B cell (primary cell): Measurements from ENCODE around the gene TM9SF4. TPM values are rescaled to one million over a fixed set of nuclear protein-coding genes. Genes with fewer than 3 reads are reported as not detected.

Experiments used
- ATAC-seq: fragments of 200-7000 bp; cut with Tn5 transposase; one replicate; pipeline ENCODE4 v1.10.0; 2021; ENCODE audit warnings: low read depth, mild to moderate bottlenecking, moderate number of reproducible peaks, moderate library complexity
- CTCF ChIA-PET: fragments of 350-600 bp; sonication (Branson Sonifier 250); formaldehyde crosslinking; loops from one replicate; lab custom pipeline; 2021; ENCODE audit warnings: antibody characterized with exemption, inconsistent platforms; lab: Charles Lee
- POLR2A ChIA-PET: fragments of 350-600 bp; sonication (Branson Sonifier 250); formaldehyde crosslinking; loops from one replicate; lab custom pipeline; 2021; ENCODE audit warnings: antibody characterized with exemption; lab: Charles Lee
- DNase-seq: peaks from one replicate; pipeline ENCODE4 v3.0.0; 2013
- H2AFZ ChIP-seq: 2 replicates; pipeline ENCODE4 v1.6.1; 2012; ENCODE audit warnings: mild to moderate bottlenecking, low read depth, low read length; ENCODE audit not compliant: insufficient read depth, poor library complexity, severe bottlenecking
- H3K27ac ChIP-seq, 2 donors: 1 replicate in 1 of 2; 2 replicates in 1 of 2; pipeline ENCODE4 v1.5.1; 2012 to 2013; ENCODE audit warnings: low read length in 2 of 2, mild to moderate bottlenecking in 2 of 2, moderate library complexity in 1 of 2
- H3K27me3 ChIP-seq, 4 experiments: fragments of 200-600 bp in 1 of 4; sonication (generic) in 1 of 4; replicated peaks in 1 of 4; 1 replicate in 2 of 4; 2 replicates in 2 of 4; pipeline versions ENCODE4 v1.6.1 to v1.7.0; 2013 to 2016; ENCODE audit warnings: low read length in 3 of 4, mild to moderate bottlenecking in 2 of 4, mixed read lengths in 1 of 4, moderate library complexity in 1 of 4; ENCODE audit not compliant: insufficient read depth in 4 of 4, control insufficient read depth in 3 of 4; ENCODE audit errors: control extremely low read depth in 1 of 4
- H3K36me3 ChIP-seq, 2 experiments: replicated peaks in 1 of 2; 1 replicate in 1 of 2; 2 replicates in 1 of 2; pipeline versions ENCODE4 v1.6.1 to v1.7.1; 2013; ENCODE audit warnings: low read length in 1 of 2; ENCODE audit not compliant: insufficient read depth in 2 of 2, control insufficient read depth in 1 of 2; ENCODE audit errors: control extremely low read depth in 1 of 2, extremely low read depth in 1 of 2
- H3K4me1 ChIP-seq, 2 donors: fragments of 200-600 bp in 1 of 2; sonication (generic) in 1 of 2; 1 replicate in 1 of 2; 2 replicates in 1 of 2; pipeline versions ENCODE4 v1.5.1 to v1.6.1; 2013 to 2017; ENCODE audit warnings: low read length in 2 of 2; ENCODE audit not compliant: control insufficient read depth in 2 of 2, insufficient read depth in 2 of 2
- H3K4me2 ChIP-seq: replicated peaks from 2 replicates; pipeline ENCODE3; 2012; ENCODE audit warnings: mild to moderate bottlenecking, low read depth, low read length; ENCODE audit not compliant: poor library complexity, severe bottlenecking
- H3K4me3 ChIP-seq, 5 experiments: fragments of 200-600 bp in 1 of 5; sonication (generic) in 1 of 5; 1 replicate in 3 of 5; 2 replicates in 2 of 5; pipeline versions ENCODE4 v1.5.1 to v1.7.0; 2011 to 2016; ENCODE audit warnings: low read length in 4 of 5, mild to moderate bottlenecking in 4 of 5, low read depth in 2 of 5, control low read depth in 1 of 5, moderate library complexity in 1 of 5; ENCODE audit not compliant: insufficient read depth in 1 of 5; ENCODE audit errors: control extremely low read depth in 1 of 5, extremely low read depth in 1 of 5
- H3K79me2 ChIP-seq: fragments of 200-600 bp; sonication (generic); one replicate; pipeline ENCODE4 v1.6.0; 2016; ENCODE audit warnings: low read length; ENCODE audit not compliant: control insufficient read depth, insufficient read depth
- H3K9ac ChIP-seq: fragments of 200-600 bp; sonication (generic); 2 replicates; pipeline ENCODE4 v1.6.1; 2017; ENCODE audit warnings: mild to moderate bottlenecking, low read length, moderate library complexity
- H3K9me3 ChIP-seq, 3 donors: one replicate each; pipeline versions ENCODE4 v1.6.1 to v1.7.1; 2013; ENCODE audit warnings: low read length in 2 of 3; ENCODE audit not compliant: control insufficient read depth in 2 of 3, insufficient read depth in 1 of 3; ENCODE audit errors: control extremely low read depth in 1 of 3
- H4K20me1 ChIP-seq: 2 replicates; pipeline ENCODE4 v1.6.0; 2012; ENCODE audit warnings: mild to moderate bottlenecking, low read length; ENCODE audit not compliant: insufficient read depth, control insufficient read depth, poor library complexity, severe bottlenecking
- H3K27ac Mint-ChIP-seq: one replicate; pipeline ENCODE4 v1.8.0; 2021; ENCODE audit warnings: mixed read lengths
- H3K27me3 Mint-ChIP-seq: one replicate; pipeline ENCODE4 v1.8.0; 2021; ENCODE audit warnings: mixed read lengths
- H3K4me1 Mint-ChIP-seq: one replicate; pipeline ENCODE4 v1.8.0; 2021; ENCODE audit warnings: mixed read lengths
- H3K4me3 Mint-ChIP-seq: one replicate; pipeline ENCODE4 v1.8.0; 2021; ENCODE audit warnings: mixed read lengths
- H3K9me3 Mint-ChIP-seq: one replicate; pipeline ENCODE4 v1.8.0; 2022; ENCODE audit warnings: mixed read lengths; ENCODE audit not compliant: insufficient read depth
- CTCF ChIP-seq: fragments of 200-600 bp; IDR thresholded peaks from one replicate; pipeline ENCODE4 v1.8.0; 2022; ENCODE audit warnings: antibody characterized with exemption, mild to moderate bottlenecking
- EZH2 ChIP-seq: IDR thresholded peaks from 2 replicates; pipeline ENCODE4 v1.6.1; 2012; ENCODE audit warnings: borderline replicate concordance, low read depth, mild to moderate bottlenecking, moderate library complexity, low read length; ENCODE audit not compliant: insufficient read depth, poor library complexity, severe bottlenecking
- WGBS: methylation state at CpG from one replicate; pipeline ENCODE4 v1.1.5; 2013; ENCODE audit warnings: missing lambda C conversion rate; ENCODE audit not compliant: insufficient coverage; 5-methylcytosine and 5-hydroxymethylcytosine counted together
- intact Hi-C: fragments of 100-400 bp; cut with micrococcal nuclease; formaldehyde crosslinking; loops from one replicate; pipeline ENCODE4 v1.10.0; 2022
- polyA plus RNA-seq: library from polyadenylated mRNA; depleted of rRNA; stranded (reverse); fragments of >200 nt; gene quantifications from 2 replicates; pipeline ENCODE4 v1.2.3, GENCODE V29; 2012
- total RNA-seq, 2 donors: library from RNA; stranded (reverse); fragments of 120-200 nt in 1 of 2; gene quantifications; 1 replicate in 1 of 2; 2 replicates in 1 of 2; pipeline versions ENCODE4 v1.2.3 to v1.2.4, GENCODE V29; 2013 to 2022

Gene TM9SF4
- total and polyA plus RNA-seq, 2 donors (not counting 1 experiment from before 2014, with no cell fraction given): 23.5 to 53.8 TPM

GRCh38 chr20:32209850-32210605 is 100.5 kb downstream of the TM9SF4 start:
- Mint-ChIP-seq H3K4me1 (peaks cover 50% of the 10 kb centered on the region), H3K27ac (peak overlapping the region; percentile 46), H3K4me3 (peak overlapping the region; percentile 87), H3K9me3 (no peaks in the 10 kb centered on the region), H3K27me3 (no peaks in the 10 kb centered on the region)
- Histone ChIP-seq H3K4me1 (peaks cover 30 to 33% of the 10 kb centered on the region in 2 donors), H3K79me2 (peaks cover 43% of the 10 kb centered on the region), H3K9me3 (no peaks in the 10 kb centered on the region), H3K9ac (no peak overlapping the region), H3K27ac (no peak overlapping the region), H4K20me1 (peaks cover 22% of the 10 kb centered on the region), H3K27me3 (no peaks in the 10 kb centered on the region), H2AFZ (no peak overlapping the region), H3K36me3 (peaks cover 0 to 14% of the 10 kb centered on the region in 2 experiments), H3K4me3 (no peak overlapping the region), H3K4me2 (no peak overlapping the region)
- ChIA-PET CTCF (no interaction called here), POLR2A (no interaction called here)
- no peak for ATAC-seq
- intact Hi-C loops: loop anchor here (10.0 kb wide), 1 partner anchor 165 kb away; no protein-coding TSS in a partner anchor
- 90% methylated on average over 8 of the region's 9 CpGs for WGBS
- DNase-seq: no peak
- TF ChIP-seq EZH2: no peak
- TF ChIP-seq CTCF: no peak

- H3K4me1 Mint-ChIP-seq: peaks cover 20% of the 10 kb centered on the region
- intact Hi-C loops: no loop called here
- Histone ChIP-seq H2AFZ (no peak overlapping the region), H3K4me1 (peaks cover 2 to 4% of the 10 kb centered on the region in 2 donors), H3K9ac (no peak overlapping the region), H3K27me3 (no peaks in the 10 kb centered on the region), H3K4me2 (no peak overlapping the region), H3K9me3 (no peaks in the 10 kb centered on the region), H3K79me2 (peaks cover 8% of the 10 kb centered on the region), H3K36me3 (peaks cover 0 to 51% of the 10 kb centered on the region in 2 experiments), H3K4me3 (no peak overlapping the region), H3K27ac (no peak overlapping the region), H4K20me1 (no peaks in the 10 kb centered on the region)
- no CpG with 5 or more reads among the region's 1 CpG for WGBS
- ChIA-PET CTCF (no interaction called here), POLR2A (no interaction called here)
- DNase-seq (no peak), ATAC-seq (no peak)
- no peak overlapping the region for H3K27ac Mint-ChIP-seq
- TF ChIP-seq EZH2: no peak
- no peak for TF ChIP-seq CTCF
- H3K4me3 Mint-ChIP-seq: no peak overlapping the region
- no peaks in the 10 kb centered on the region for H3K9me3 Mint-ChIP-seq
- no peaks in the 10 kb centered on the region for H3K27me3 Mint-ChIP-seq
Observed at GRCh38 chr20:32213870-32214269, 104.4 kb downstream of the TM9SF4 start.
